Measurements from ENCODE around the gene KLF16. TPM values are rescaled to one million over a fixed set of nuclear protein-coding genes. Genes with fewer than 3 reads are reported as not detected.

Gene KLF16
- total RNA-seq, 1 donor from 2014 or later: 2.6 TPM

DNA sequence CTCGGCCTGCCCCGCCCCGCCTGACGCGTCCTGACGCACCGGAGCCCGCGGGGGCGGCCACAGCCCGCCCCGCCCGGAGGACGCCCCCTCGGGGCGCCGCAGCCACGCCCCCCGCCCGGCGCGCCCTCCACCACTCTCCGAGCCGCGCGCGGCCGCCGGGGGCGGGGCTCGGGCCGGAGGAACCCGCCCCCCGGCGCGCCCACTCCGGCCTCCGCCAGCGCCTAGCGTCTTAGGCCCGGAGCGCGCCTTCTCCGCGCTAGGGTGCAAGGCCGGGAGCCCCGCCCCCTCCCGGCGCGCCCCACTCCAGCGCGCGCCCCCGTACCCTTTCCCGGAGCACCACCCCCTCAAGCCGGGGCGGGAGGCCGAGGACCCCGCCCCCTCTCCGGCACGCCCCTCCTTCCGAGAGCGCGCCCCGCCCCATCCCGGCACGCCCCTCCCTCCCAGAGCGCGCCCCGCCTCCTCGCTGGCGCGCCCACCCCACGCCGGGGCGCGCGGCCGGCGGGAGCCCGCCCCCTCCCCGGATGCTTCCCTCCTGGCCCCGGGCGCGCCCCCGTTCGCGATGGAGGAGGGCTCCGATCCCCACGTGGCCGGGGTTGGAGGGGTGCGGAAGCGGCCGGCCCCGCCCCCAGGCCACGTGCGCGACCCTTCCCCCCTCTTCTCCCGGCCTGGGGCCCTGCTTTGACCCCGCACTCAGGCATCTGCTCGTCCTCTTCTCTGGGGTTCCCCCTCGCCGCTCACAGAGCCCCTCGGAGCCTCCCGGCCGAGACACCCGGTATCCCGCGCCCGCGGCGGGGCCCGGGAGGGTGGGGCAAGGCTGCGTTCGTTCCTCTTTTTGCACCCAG is 480 bp upstream of the KLF16 start:
- peak overlapping the region; percentile 33 to 75 (median 69) for H3K9ac ChIP-seq (ENCODE audit: low read depth in 1 of 3, low read length in 3 of 3)
- peaks cover 0 to 7% (median 0%) of the 10 kb centered on the region in 3 donors for H3K27me3 ChIP-seq (ENCODE audit: control insufficient read depth in 3 of 3, insufficient read depth in 3 of 3, low read length in 3 of 3)
- H3K4me3 ChIP-seq (ENCODE audit: low read length in 3 of 3): peak overlapping the region; percentile 62 to 72 (median 71)
- peaks cover 12 to 31% (median 23%) of the 10 kb centered on the region in 3 donors for H3K4me1 ChIP-seq (ENCODE audit: control insufficient read depth in 3 of 3, insufficient read depth in 3 of 3, low read length in 3 of 3)
- no peaks in the 10 kb centered on the region for H3K9me3 ChIP-seq (ENCODE audit: control insufficient read depth in 3 of 3, low read length in 3 of 3)
- no peaks in the 10 kb centered on the region for H3K36me3 ChIP-seq (ENCODE audit: control insufficient read depth in 3 of 3, insufficient read depth in 3 of 3, low read length in 3 of 3)
- peak overlapping the region; percentile 83 for H3K27ac ChIP-seq (ENCODE audit: low read depth, low read length)

- Histone ChIP-seq H3K36me3 (ENCODE audit: control insufficient read depth in 3 of 3, insufficient read depth in 3 of 3, low read length in 3 of 3) (no peaks in the 10 kb centered on the region), H3K27ac (ENCODE audit: low read depth, low read length) (peak overlapping the region; percentile 30), H3K9me3 (ENCODE audit: control insufficient read depth in 3 of 3, low read length in 3 of 3) (no peaks in the 10 kb centered on the region), H3K4me3 (ENCODE audit: low read length in 3 of 3) (peak overlapping the region; percentile 51 to 66 (median 61)), H3K9ac (ENCODE audit: low read depth in 1 of 3, low read length in 3 of 3) (peak overlapping the region in 2 of 3 donors; percentile 38 to 54), H3K4me1 (ENCODE audit: control insufficient read depth in 3 of 3, insufficient read depth in 3 of 3, low read length in 3 of 3) (peaks cover 12 to 41% (median 30%) of the 10 kb centered on the region in 3 donors), H3K27me3 (ENCODE audit: control insufficient read depth in 3 of 3, insufficient read depth in 3 of 3, low read length in 3 of 3) (peaks cover 0 to 13% (median 4%) of the 10 kb centered on the region in 3 donors)
These were observed 703 bp downstream of the KLF16 start for GRCh38 chr19:1862424-1863327.

DNA sequence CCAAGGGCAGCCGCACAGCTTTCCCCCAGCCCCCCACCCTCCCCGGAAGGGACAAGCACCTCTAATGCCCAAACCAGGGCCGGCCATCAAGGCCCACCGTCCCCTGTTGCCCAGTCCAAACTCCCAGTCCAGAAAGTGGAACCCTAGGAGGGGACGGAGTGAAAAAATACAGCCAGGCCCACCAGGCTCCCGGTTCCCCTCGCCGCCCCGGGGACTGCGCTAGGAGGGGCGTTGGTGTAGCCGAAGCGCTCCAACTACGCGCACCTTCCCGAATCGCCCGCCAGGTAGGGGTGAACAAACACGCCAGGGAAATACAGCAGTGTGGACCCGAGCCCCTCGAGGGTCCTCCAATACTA is 1.3 kb downstream of the KLF16 start:
- Histone ChIP-seq H3K9me3 (ENCODE audit: control insufficient read depth in 3 of 3, low read length in 3 of 3) (no peaks in the 10 kb centered on the region), H3K27me3 (ENCODE audit: control insufficient read depth in 3 of 3, insufficient read depth in 3 of 3, low read length in 3 of 3) (peaks cover 0 to 13% (median 4%) of the 10 kb centered on the region in 3 donors), H3K36me3 (ENCODE audit: control insufficient read depth in 3 of 3, insufficient read depth in 3 of 3, low read length in 3 of 3) (no peaks in the 10 kb centered on the region), H3K4me3 (ENCODE audit: low read length in 3 of 3) (peak overlapping the region; percentile 38 to 57 (median 54)), H3K4me1 (ENCODE audit: control insufficient read depth in 3 of 3, insufficient read depth in 3 of 3, low read length in 3 of 3) (peaks cover 12 to 45% (median 33%) of the 10 kb centered on the region in 3 donors), H3K9ac (ENCODE audit: low read depth in 1 of 3, low read length in 3 of 3) (peak overlapping the region in 2 of 3 donors; percentile 38 to 54), H3K27ac (ENCODE audit: low read depth, low read length) (peak overlapping the region; percentile 30)

DNA sequence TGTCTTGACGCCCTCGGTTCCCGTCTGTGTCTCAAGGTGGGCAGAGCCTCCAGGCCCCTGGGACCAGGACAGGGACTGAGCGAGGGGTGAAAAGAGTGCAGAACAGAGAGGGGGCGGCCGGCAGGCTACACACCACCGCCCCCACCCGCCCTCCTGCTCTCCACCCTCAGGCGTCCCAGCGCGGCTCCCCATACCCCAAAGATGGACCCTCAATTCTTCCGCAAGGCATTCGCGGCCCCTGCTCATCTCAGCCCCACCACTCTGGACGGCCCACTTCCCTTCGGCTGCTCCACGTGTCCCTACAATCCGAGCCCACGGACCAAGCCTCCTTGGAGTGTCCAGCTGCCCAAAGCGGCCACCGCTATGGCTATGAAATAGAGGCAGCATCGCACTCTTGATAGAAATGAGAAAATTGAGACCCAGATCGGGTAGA is 1.8 kb downstream of the KLF16 start:
- peaks cover 12 to 47% (median 35%) of the 10 kb centered on the region in 3 donors for H3K4me1 ChIP-seq (ENCODE audit: control insufficient read depth in 3 of 3, insufficient read depth in 3 of 3, low read length in 3 of 3)
- peak overlapping the region in 1 of 3 donors; percentile 38 for H3K4me3 ChIP-seq (ENCODE audit: low read length in 3 of 3)
- H3K36me3 ChIP-seq (ENCODE audit: control insufficient read depth in 3 of 3, insufficient read depth in 3 of 3, low read length in 3 of 3): no peaks in the 10 kb centered on the region
- H3K9ac ChIP-seq (ENCODE audit: low read depth in 1 of 3, low read length in 3 of 3): peak overlapping the region in 2 of 3 donors; percentile 23 to 40
- H3K27ac ChIP-seq (ENCODE audit: low read depth, low read length): peak overlapping the region; percentile 30
- no peaks in the 10 kb centered on the region for H3K9me3 ChIP-seq (ENCODE audit: control insufficient read depth in 3 of 3, low read length in 3 of 3)
- H3K27me3 ChIP-seq (ENCODE audit: control insufficient read depth in 3 of 3, insufficient read depth in 3 of 3, low read length in 3 of 3): peaks cover 0 to 13% (median 4%) of the 10 kb centered on the region in 3 donors

DNA sequence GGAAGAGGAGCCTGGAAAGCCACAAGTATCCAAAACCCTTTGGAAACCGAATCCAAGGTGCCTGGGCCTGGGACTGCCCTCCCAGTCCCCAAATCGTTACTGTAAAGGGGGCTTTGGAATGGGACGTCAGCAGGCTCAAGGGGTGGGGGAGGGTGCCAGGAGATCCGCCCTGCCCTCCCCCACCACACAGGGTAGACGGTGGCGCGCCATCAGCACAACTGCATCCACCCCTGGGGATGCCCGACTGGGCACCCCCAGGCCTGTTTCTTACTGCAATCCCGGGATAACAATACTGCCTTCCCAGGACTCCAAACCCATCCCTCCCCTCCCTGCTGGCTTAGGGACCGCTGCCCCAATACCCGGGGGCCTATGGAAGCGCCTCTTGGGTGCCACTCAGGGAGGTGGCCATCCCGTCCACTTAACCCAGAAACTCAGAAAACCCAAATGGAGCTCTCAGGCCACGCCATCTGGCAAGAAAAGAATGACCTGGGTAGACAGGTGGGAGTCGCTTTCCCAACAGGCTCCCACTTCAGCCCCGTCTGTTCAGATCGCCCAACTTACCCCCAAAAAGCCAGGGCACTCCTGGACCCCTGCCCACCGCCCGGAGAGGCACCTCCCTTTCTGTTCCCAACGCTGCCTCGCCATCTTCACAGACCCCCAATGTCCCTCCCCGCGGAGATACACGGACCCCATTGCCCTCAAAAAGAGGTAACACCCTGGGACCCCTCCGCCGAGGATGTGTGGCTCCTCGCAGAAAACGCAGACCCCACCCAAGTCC is 2.4 kb downstream of the KLF16 start:
- Histone ChIP-seq H3K4me1 (ENCODE audit: control insufficient read depth in 3 of 3, insufficient read depth in 3 of 3, low read length in 3 of 3) (peaks cover 18 to 53% (median 41%) of the 10 kb centered on the region in 3 donors), H3K27me3 (ENCODE audit: control insufficient read depth in 3 of 3, insufficient read depth in 3 of 3, low read length in 3 of 3) (peaks cover 0 to 13% (median 10%) of the 10 kb centered on the region in 3 donors), H3K27ac (ENCODE audit: low read depth, low read length) (no peak overlapping the region), H3K36me3 (ENCODE audit: control insufficient read depth in 3 of 3, insufficient read depth in 3 of 3, low read length in 3 of 3) (no peaks in the 10 kb centered on the region), H3K9me3 (ENCODE audit: control insufficient read depth in 3 of 3, low read length in 3 of 3) (no peaks in the 10 kb centered on the region), H3K9ac (ENCODE audit: low read depth in 1 of 3, low read length in 3 of 3) (peak overlapping the region in 1 of 3 donors; percentile 23), H3K4me3 (ENCODE audit: low read length in 3 of 3) (no peak overlapping the region)

- Histone ChIP-seq H3K27ac (ENCODE audit: low read depth, low read length) (no peak overlapping the region), H3K4me3 (ENCODE audit: low read length in 3 of 3) (no peak overlapping the region), H3K27me3 (ENCODE audit: control insufficient read depth in 3 of 3, insufficient read depth in 3 of 3, low read length in 3 of 3) (peaks cover 0 to 19% (median 16%) of the 10 kb centered on the region in 3 donors), H3K9ac (ENCODE audit: low read depth in 1 of 3, low read length in 3 of 3) (no peak overlapping the region), H3K4me1 (ENCODE audit: control insufficient read depth in 3 of 3, insufficient read depth in 3 of 3, low read length in 3 of 3) (peaks cover 23 to 60% (median 48%) of the 10 kb centered on the region in 3 donors), H3K9me3 (ENCODE audit: control insufficient read depth in 3 of 3, low read length in 3 of 3) (no peaks in the 10 kb centered on the region), H3K36me3 (ENCODE audit: control insufficient read depth in 3 of 3, insufficient read depth in 3 of 3, low read length in 3 of 3) (no peaks in the 10 kb centered on the region)
These were observed 3.2 kb downstream of the KLF16 start for GRCh38 chr19:1860042-1860775.

GRCh38 chr19:1859331-1859781 is 4.0 kb downstream of the KLF16 start:
- Histone ChIP-seq H3K27ac (ENCODE audit: low read depth, low read length) (no peak overlapping the region), H3K4me1 (ENCODE audit: control insufficient read depth in 3 of 3, insufficient read depth in 3 of 3, low read length in 3 of 3) (peaks cover 24 to 59% (median 49%) of the 10 kb centered on the region in 3 donors), H3K9ac (ENCODE audit: low read depth in 1 of 3, low read length in 3 of 3) (no peak overlapping the region), H3K4me3 (ENCODE audit: low read length in 3 of 3) (no peak overlapping the region), H3K36me3 (ENCODE audit: control insufficient read depth in 3 of 3, insufficient read depth in 3 of 3, low read length in 3 of 3) (no peaks in the 10 kb centered on the region), H3K27me3 (ENCODE audit: control insufficient read depth in 3 of 3, insufficient read depth in 3 of 3, low read length in 3 of 3) (peaks cover 0 to 19% (median 16%) of the 10 kb centered on the region in 3 donors), H3K9me3 (ENCODE audit: control insufficient read depth in 3 of 3, low read length in 3 of 3) (no peaks in the 10 kb centered on the region)

- H3K36me3 ChIP-seq (ENCODE audit: control insufficient read depth in 3 of 3, insufficient read depth in 3 of 3, low read length in 3 of 3): no peaks in the 10 kb centered on the region
- H3K4me1 ChIP-seq (ENCODE audit: control insufficient read depth in 3 of 3, insufficient read depth in 3 of 3, low read length in 3 of 3): peaks cover 24 to 60% (median 50%) of the 10 kb centered on the region in 3 donors
- peaks cover 0 to 19% (median 16%) of the 10 kb centered on the region in 3 donors for H3K27me3 ChIP-seq (ENCODE audit: control insufficient read depth in 3 of 3, insufficient read depth in 3 of 3, low read length in 3 of 3)
- H3K9ac ChIP-seq (ENCODE audit: low read depth in 1 of 3, low read length in 3 of 3): no peak overlapping the region
- peak overlapping the region; percentile 76 for H3K27ac ChIP-seq (ENCODE audit: low read depth, low read length)
- no peak overlapping the region for H3K4me3 ChIP-seq (ENCODE audit: low read length in 3 of 3)
- H3K9me3 ChIP-seq (ENCODE audit: control insufficient read depth in 3 of 3, low read length in 3 of 3): no peaks in the 10 kb centered on the region
These were observed 4.8 kb downstream of the KLF16 start for GRCh38 chr19:1858412-1859081.
